Fibroblast of the conjunctiva (primary cell): ENCODE data around the gene CD151.

Experiments used
- DNase-seq: peaks from one replicate; pipeline ENCODE4 v3.0.0-alpha.2; 2010; ENCODE audit warnings: low read depth

The CD151 gene

DNA sequence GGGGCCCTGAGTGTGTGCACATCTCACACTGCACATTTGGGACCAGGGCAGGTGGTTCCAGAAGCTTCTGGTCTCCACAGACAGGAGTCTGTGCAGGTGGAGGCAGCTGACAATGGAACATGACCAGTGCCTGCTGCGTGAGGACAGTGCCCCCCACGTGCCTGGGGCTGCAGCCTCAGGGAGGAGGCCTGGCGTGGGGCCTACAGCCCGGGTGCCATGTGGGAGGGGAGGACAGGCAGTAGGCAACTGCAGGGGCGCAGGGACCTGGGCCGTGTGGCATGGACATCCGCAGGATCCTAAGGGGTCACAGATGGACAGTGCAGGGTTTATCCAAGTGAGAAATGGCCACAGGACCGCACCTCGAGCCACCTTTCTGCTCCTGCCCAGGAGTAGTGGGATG is 38.7 kb downstream of the CD151 start:
- DNase-seq = no peak

DNA sequence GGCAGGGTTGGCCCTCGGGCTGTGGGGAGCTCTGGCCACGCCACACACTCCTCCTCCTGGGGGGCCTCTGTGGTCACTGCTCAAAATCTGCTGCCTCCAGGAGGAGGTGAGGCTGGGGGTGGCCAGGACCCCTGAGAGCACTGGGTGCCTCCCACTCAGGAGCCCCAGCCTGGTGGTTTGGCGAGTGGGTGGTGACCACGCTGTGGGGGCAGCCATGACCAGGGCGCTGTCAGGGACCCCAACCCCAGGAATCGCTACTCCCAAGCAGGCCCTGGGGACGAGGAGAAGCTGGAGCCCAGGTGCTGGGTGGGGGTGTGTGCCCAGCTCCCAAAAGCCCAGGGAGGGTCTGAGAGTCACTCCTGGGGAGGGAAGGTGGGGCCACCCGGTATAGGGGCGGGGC is 40.0 kb downstream of the CD151 start:
- DNase-seq = no peak

DNA sequence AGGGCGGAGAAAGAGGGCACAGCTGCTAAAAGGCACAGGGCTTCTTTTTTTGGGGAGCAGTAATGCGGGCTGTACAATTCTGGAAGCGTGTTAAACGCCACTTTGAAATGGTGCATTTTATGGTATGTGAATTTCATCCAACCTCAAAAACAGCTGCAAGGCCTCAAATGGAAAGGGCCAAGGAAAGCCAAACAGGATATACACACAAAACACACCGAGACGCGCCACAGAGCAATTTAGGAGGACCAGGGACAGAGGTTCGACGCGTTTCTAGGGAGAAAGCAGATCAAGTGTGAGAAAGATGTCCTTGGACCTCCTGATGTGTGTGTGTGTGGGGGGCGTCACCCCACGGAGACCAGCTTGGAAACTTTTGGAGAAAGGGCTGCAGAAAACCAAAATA is 41.0 kb downstream of the CD151 start:
- no peak for DNase-seq

DNA sequence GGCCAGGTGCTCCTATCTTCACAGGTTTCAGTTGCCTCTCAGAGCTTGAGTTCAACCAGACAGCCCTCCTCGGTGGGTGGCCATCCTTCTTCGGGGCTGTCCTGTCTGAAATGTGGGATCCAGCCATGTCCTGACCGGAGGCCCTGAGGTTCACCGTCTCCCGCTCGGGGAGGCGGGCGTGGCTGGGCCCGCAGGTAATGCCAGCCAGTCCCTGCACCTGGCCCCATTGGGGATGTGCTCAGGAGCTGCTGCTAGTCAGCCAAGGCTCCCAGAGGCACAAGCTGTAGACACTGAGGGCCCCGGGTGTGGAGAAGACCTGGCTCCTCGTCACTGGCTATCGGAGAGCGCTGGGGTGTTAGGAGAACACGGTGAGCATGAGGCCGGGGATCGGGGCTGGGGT is 42.5 kb downstream of the CD151 start:
- no peak for DNase-seq

DNA sequence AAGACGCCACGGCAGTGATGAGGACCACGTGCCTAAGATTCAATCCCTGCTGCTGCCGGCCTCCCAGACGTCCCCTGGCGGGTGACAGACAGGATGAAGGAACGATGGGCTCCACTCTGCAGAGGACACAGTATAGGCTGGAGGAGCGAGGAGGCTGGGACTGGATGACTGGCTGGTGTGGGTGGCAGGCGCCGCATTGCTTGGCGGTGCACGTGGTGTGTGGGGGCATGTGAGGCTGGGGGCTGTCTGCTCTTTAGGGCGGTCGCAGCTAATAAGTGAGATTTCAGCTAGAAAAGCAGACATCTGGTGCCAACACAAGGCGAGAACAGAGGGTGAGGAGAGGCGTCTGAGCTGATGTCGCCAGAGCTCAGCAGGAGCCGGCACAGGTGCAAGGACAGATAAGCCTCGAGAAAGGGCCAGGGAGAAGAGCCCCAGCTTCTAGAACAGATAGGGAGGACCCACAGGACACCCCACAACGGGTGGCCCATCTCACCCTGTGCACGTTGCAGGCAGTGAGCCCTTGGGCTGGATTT is 43.1 kb downstream of the CD151 start:
- DNase-seq = no peak

DNA sequence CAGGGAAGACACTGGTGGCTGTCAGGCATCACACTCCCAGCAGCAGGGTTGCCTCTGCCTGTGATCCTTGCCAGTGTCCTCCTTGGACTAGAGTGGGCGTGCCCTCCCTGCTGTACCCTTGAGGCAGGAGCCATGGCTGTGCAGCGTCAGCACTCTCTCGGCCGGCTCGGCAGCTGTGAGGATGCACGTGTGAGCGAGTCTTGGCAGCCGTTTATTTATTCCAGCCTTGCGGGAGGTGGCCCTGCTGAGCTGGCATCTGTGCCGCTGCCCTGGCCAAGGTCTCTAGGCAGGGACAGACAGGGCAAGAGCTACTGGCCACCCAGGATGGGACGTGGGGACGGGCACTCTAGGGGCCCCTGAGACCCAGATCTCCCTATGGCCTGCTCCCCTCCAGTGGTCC is 43.8 kb downstream of the CD151 start:
- DNase-seq = no peak

DNA sequence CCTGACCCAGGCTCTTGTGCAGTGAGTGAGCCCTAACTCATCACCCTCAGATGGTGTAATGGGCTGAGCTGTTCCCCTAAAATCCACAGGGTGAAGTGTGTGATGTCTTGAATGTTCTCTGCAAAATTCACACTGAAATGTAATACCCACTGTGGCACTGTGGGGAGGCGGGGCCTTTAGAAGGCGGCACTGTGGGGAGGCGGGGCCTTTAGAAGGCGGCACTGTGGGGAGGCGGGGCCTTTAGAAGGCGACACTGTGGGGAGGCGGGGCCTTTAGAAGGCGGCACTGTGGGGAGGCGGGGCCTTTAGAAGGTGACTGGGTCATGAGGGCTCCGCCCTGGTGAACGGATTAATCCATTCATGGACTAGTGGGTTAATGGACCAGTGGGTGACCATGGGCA is 44.8 kb downstream of the CD151 start:
- no peak for DNase-seq

DNA sequence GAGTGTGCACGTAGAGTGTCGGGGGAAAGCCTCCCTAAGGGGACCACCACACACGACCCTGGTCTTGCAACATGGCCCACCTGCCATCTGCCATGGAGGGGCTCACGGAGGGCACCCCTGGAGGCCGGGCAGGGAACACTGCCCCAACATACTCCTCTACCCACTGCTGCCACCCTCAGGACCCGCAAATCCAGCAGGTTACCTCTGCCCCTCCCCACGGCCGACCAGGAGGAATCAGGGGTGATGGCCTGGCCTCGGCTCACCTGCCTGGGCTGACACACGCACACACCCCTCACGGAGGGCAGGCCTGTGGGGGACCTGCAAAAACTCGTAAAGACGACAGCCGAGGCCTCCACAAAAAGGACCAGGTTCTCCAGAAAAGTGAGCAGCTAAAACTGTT is 47.7 kb downstream of the CD151 start:
- no peak for DNase-seq

DNA sequence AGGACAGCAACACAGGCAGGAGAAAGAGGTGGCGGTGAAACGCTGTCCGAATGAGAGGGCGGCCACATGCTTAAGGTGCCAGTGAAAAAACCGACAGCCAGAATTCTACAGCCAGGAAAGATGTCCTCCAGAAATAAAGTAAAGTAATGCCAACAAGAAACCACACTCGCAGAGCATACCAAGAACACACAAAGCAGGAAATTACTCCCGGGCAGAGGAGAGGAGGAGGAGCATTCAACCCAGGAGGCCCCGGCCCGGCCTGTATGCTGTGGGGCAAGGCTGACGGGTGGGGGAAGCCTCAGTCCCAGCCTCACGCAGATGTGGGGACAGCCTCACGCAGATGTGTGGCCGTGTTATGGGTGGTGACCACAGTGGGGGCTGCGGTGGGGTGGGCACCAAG is 49.8 kb downstream of the CD151 start:
- no peak for DNase-seq

DNA sequence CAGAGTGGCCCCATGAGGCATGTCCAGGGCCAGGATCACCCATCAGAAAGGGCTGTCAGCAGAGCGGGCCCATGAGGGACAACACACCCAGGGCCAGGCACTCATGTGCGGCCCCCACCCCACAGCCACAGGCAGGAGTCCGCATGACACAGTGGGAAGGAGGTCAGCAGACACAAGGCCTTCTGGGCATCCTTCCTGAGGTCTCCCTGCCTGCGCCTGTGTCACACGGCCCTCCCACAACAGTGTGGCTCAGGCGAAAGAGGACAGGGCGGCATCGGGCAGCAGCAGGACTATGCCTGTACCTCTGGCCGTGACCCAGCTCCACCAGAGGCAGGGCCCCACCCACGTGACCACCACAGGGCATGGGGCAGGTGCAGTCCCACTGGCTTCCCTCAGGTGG is 50.8 kb downstream of the CD151 start:
- DNase-seq = no peak

DNA sequence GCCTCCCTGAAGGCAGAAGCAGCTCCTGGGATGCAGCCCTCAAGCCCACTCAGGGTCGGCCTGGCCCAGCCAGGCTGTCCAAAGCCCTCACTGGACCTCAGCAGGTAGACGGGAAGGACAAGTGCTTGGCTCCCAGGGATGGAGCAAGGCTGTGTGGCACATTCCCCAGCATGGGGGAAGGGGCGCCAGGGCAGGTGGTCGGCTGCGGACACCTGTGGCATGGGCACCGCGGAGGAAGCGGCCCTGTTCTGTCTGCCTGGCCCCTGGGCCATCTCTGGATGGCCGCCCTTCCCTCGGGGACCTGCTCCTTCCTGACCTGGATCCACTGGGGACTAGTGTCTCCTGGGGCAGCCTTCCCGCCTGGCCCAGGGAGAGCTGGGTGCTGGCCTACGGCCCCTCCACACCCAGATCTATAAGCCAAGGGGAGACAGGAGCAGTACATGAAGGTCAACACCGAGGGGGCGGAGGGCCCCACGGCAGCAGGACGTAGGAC is 51.9 kb downstream of the CD151 start:
- no peak for DNase-seq

DNA sequence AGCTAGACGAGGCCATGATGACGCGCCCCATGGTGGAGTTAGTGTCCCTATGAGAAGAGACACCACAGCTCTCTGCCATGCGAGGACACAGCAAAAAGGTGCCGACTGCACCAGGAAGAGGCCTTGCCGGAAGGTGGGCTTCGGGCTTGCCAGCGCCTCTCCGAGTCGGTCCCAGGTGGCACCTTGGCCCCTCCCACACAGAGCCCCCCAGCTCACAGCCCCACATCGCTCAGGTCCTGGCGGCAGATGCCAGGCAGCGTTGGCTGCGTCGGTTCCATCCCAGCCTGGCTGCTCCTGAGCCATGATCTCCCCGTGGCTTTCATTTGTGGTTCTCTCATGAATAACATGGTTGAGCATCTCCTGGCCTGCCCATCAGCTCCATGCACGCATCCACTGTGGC is 53.8 kb downstream of the CD151 start:
- DNase-seq = no peak

DNA sequence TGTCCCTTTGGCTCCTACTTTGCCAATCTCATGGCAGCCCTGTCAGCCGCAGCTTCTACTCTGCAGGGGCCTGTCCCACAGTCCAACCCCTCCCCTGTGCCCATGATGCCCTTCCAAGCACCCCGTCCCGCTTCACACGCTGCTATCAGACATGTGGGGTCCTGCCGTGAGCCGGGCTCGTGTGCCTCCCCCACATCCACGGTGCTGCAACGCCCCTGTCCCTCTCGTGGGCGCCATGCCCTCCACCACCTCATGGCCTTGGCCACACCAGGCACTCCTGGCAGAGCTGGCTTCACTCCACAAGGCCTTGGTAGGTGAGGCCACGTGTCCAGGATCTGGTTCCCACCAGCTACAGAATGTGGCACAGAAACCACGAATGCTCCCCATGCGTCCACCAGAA is 54.8 kb downstream of the CD151 start:
- no peak for DNase-seq
